Suppressor macrophage (primary cell): ENCODE results near the gene C1QTNF6.

Experiments
- DNase-seq, 4 experiments: peaks; one replicate each; pipeline ENCODE4 v3.0.0-alpha.2; 2020 to 2022

The C1QTNF6 gene

DNA sequence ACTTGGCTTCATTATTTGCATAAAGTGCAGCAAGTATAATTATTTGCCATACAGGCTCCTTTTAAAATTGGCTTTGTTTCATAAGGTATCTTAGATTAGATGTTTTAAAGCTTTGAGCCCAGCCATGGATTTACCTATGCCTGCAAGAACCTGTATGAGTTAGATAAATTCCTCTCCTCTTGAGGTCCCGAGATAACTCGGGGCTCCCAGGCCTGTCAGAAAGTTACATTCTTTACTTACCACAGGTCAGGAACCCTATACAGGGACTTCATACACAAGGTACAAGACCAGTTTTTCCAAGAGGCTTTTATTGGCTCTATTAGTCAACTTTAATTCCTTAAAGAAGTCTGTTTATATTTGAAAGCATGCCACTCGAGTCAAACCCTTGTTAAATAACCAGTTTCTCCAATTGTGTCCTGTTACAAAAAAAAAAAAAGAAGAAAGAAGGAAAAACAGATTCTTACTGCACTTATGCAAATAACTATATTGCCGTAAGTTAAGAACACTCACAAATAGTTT lies 2.3 kb upstream of the C1QTNF6 start:
- no peak for DNase-seq

DNA sequence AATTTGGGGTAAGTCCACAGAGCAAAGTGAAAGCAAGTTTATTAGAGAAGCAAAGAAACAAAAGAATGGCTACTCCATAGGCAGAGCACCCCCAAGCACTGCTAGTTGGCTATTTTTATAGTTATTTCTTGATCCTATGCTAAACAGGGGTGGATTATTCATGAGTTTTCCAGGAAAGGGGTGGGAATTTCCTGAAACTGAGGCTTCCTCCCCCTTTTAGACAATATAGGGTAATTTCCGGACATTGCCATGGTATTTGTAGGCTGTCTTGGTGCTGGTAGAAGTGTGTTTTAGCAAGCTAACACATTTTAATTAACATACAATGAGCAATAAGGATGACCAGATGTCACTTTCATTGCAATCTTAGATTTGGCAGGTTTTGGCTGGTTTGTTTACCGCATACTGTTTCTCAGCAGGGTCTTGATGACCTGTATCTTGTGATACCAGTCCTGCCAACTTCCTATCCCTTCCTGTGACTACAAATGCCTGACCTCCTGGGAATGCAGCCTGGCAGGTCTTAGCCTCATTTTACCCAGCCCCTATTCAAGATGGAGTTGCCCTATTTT lies 937 bp upstream of the C1QTNF6 start:
- DNase-seq: no peak

DNA sequence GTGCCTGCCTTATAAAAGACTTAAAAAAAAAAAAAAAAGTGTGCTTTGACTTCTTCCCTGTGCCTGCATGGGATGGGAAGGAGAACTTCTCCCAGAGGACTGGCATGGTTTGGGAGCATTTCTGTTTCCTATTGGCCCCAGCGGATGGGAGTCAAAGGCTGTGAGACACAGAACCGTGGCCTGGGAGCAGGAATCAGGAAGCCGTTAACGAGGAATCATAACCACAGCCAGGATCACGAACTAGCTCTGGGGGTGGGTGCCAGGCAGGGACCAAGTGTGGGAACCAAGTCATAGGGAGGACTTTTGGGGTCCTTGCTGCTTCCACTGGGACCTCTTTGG lies 526 bp downstream of the C1QTNF6 start:
- DNase-seq: no peak

DNA sequence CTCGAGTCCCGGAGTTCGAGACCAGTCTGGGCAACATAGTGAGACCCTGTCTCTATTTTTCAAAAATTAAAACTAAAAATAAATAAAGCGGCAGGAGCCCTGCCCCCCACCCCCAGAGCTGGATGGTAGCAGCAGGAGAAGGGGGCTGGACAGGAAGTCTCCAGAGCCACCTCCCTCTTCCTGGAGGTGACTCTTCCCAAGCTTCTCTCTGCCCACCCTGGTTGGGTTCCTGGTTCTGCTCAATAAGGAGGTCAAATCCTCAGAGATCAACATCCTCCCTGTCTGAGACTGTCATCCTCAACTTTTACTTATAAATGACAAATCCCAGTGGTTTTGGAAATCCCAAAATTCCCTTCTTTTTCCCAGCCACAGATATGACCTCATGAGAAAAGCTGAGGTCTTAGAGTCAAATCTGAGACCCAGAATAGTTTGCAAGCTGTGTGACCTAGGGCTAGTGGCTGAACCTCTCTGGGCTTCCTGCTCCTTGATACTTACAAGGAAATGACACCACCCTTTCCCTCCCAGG lies 987 bp downstream of the C1QTNF6 start:
- no peak for DNase-seq

DNA sequence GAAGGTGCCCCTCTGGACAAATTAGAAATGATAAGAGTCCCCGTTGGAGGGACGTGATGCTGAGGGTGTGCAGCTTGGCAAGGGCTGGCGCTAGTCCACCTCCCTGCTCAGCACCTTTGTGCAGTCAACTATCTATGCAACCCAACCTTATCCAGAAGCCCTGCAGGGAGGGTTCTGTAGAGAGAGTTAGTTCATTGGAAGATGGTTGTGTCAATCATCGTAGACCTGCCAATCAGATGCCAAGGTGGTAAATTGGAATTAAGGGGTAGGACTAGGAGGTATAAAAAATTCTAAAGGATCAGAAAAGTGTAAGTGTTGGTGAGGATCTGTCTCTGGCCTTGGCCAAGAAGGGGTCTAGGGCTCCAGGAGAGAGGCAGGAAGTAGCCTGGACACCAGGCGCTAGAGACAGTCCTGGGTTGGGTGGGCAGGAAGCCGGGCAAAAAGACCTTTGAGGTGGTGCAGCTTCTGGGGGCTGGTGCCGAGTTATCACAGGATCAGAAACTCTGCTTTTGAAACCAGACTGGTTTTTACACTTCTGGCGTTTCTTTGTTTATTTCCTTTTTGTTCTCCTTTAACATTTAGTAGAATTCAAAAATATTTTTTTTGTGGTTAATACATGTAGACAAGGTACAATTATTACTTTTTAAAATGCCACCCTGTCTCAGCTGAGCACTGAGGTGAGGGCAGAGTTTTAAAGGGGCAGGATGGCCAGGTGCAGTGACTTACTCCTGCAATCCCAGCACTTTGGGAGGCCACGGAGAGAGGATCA lies 1.6 kb downstream of the C1QTNF6 start:
- peak; percentile 45 to 56 (median 51) for DNase-seq

GRCh38 chr22:37185646-37186227 lies 2.3 kb downstream of the C1QTNF6 start:
- DNase-seq: no peak

- DNase-seq: no peak
These were observed 3.1 kb downstream of the C1QTNF6 start for GRCh38 chr22:37184816-37185541.

- DNase-seq: no peak
These were observed 3.7 kb downstream of the C1QTNF6 start for GRCh38 chr22:37184380-37184755.

DNA sequence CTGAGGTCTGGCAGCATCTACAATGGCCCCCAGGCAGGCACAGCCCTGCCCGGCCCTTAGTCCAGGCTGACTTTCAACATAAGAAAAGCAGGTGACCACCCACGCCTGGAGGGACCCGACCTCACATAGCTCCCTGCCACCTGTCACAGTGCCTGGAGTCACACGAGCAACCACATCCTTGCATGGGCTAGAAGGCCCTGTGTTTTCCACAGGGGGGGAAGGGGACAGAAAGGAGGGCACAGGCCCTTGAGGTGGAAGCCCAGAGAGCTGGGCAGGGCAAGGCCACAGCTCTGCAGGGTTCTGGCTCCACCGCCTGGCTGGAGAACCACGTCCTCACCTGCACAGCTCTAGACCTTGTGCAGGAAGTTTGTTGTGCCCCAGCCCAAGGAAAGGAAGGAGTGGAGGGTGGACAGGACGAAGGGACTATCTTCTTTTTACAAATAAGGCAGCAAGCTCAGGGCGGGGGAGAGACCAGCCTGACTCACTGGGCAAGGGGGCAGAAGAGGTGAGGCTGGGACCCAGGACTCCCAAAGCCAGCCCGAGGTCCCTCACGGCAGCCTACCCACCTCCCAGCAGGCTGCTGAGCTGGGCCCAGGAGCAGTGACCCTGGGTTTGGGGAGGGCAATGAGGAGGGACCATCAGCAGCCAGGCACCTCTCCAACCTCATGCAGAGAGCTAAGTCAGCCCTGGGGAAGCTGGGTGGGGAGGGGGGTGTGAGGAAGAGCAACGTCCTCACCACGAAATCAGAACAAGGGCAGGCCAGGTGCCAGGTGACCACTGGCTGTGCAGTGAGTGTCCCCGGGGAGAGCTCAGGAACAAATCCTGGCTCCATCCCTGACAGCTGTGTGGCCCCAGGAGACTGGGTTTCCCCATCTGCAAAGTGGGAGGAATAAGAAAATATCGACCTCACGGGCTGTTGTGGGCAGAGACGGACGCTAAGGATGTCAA lies 4.3 kb downstream of the C1QTNF6 start:
- no peak for DNase-seq

GRCh38 chr22:37182949-37183245 lies 5.2 kb downstream of the C1QTNF6 start:
- DNase-seq: no peak

- no peak for DNase-seq
These were observed 5.7 kb downstream of the C1QTNF6 start for GRCh38 chr22:37182101-37182948.

GRCh38 chr22:37181681-37182080 lies 6.4 kb downstream of the C1QTNF6 start:
- no peak for DNase-seq

GRCh38 chr22:37180531-37181231 lies 7.4 kb downstream of the C1QTNF6 start:
- no peak for DNase-seq

DNA sequence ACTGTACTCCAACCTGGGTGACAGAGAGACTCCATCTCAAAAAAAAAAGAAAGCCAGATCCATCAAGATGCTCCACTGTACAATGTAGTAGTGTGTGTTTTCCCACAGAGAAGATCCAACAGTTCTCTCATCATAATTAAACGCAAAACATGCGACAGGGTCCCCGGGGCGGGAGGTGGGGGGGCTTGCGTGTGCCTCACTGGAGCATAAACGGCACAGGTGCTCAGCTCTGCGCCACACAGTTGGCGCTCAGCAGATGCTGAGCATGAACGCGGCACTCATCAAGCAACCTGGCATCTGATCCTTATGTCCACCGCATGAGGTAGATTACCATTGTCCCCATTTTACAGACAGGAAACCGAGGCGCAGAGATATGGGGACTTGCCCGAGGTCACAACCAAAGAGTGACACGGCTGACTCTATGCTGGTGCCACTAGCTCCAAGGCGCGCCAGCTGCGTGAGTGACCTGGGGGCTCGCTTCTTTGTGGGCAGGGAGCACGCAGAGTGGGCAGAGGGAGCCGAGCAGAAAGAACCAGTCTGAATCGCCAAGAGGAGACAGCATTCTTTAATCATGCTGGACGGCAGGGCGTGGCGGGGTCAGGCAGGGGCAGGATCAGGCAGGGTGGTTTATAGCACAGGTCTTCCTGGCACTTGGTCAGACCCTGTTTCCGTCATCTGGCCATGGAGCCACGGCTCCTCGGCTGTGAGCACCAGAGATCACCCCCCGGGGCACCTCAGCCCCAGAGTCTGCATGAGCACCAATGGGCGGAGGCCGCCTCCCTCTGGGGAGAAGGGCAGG lies 8.2 kb downstream of the C1QTNF6 start:
- DNase-seq: no peak

DNA sequence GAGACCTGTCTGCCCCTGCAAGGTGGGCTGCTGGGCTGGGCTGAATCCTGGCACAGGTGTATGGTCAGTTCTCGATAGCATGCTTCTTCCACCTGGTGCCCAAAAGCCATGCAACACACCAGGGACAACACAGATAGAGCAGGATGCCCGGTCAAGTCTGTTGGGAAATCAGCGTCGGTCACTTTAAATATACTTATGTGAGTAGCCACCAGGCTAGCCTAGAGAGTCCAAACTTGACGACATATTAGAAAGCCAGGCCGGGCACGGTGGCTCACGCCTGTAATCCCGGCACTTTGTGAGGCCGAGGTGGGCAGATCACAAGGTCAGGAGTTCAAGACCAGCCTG lies 8.9 kb downstream of the C1QTNF6 start:
- DNase-seq: no peak

GRCh38 chr22:37178350-37179125 lies 9.5 kb downstream of the C1QTNF6 start:
- peak; percentile 41 to 66 (median 58) for DNase-seq

DNA sequence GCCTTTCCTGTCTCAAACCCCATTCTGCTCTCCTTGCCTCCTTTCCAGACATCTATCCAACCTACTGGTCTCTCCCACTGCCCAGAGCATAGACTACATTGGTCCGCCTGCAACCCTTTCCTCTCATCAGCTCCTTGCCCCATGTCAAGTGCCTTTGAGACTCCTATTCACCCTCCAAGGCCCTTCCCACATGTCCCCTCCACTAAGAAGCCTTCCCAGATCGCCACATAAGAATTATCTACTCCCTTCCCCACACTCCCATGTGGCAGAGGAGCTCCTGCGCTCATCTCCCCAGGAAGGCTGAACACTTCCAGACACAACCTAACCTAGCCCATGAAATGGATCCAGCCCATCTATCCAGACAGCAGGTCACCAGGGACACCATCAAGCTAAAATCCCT lies 10.3 kb downstream of the C1QTNF6 start:
- DNase-seq: no peak

DNA sequence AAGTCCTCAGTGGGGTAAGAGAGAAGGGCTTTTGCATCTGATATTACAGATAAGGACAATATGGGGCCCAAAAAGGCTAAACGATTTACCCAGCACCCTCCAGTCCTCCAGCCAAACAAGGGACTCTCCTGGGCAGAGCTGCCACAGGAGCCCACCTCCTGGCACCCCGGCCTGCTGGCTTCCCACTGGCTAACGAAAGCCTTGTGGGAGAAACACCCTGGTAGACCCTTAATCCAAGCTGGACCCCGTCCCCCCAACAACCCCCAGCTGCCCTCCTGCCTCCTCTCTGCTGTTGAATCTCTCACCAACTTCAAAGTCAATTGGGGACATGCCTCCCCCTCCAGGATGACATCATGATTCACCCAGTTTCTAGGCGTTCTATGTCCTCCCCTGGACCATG lies 10.8 kb downstream of the C1QTNF6 start:
- no peak for DNase-seq

DNA sequence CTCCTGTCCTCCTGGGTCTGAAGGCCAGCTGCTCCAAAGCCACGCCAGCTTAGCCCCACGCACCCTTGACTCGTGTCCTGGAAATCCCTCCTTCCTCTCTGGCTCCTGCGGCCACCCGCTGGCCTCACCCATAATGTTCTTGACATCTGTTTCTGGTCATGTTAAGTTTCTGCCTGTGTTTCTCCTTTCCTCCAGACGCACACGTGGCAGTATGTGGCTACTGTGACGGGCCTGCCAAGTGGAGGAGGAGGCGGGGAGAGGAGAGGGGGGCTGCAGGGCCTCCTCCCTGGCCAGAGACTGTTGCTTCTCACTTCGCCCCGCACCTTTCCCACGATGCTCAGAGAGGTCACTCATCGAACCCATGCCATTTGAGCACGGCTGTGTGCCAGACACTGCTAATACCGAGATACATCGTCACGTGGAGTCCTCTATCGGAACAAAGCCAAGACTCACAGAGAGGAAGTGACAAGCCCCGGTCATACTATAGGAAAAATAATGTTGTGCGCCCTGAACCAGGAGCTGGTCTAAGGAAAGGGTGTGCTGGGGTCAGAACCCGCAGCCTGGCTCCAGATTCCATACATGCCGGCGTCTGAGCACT lies 11.5 kb downstream of the C1QTNF6 start:
- peak; percentile 76 to 87 (median 86) for DNase-seq
